ENCODE measurements around the gene SLC7A9. TPM values are rescaled to one million over a fixed set of nuclear protein-coding genes. Genes with fewer than 3 reads are reported as not detected.
"Not testable (repeated sequence)": the region's sequence is repeated elsewhere in the genome, so short reads cannot be mapped to it uniquely, and the experiment has no call there.

Gene SLC7A9
- polyA plus RNA-seq, 10 donors: 0.12 to 0.72 (median 0.60) TPM

DNA sequence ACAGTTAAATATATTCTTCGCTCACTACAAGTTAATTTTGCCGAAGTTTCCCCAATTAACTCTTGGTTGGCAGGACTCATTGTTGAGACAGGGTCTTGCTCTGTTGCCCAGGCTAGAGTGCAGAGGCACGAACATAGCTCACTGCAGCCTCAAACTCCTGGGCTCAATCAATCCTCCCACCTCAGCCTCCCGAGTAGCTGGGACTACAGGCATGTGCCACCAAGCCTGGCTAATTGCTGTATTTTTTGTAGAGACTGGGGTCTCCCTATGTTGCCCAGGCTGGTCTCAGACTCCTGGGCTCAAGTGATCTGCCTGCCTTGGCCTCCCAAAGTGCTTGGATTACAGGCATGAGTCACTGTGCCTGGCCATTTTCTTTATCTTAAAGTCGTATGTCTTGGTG lies 15.7 kb upstream of the SLC7A9 start:
- DNase-seq: not testable (repeated sequence)

DNA sequence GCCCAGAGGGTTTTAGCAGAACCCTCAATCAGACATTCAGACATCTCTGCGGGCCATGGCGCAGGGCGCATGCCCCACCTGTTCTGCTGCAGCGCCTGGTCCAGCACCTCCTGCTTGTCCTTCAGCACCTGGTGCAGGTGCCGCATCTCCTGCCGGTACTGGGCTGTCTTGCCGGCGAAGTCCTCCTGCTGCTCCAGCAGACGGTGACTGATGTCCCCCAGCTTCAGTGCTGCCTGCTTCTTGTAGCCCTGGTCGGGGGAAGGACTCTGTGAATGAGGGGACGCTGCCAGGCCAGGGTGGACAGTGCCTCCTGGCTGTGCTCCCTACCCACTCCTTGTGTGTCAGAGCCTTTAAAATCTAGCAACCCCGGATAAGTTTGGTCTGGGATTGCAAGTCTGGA lies 12.2 kb upstream of the SLC7A9 start:
- no peak for DNase-seq

DNA sequence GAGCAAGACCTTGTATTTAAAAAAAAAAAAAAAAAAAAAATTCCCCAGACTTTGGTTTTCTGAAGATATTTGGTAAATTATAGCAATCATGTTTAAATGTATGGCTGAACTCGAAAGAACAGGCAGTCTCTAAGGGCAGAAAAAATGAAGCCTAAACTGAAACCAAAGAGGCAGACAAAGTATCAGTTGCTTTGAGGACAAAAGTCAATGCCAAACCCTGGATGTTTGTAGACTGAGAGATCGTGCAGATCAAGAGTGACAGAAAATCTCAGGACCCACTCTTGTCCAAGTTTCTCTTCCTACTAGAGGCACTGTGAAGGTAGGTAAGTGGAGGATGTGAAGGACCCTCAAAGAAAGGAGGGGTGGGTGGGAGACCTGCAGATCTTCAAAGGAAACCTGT lies 11.1 kb upstream of the SLC7A9 start:
- no peak for DNase-seq

DNA sequence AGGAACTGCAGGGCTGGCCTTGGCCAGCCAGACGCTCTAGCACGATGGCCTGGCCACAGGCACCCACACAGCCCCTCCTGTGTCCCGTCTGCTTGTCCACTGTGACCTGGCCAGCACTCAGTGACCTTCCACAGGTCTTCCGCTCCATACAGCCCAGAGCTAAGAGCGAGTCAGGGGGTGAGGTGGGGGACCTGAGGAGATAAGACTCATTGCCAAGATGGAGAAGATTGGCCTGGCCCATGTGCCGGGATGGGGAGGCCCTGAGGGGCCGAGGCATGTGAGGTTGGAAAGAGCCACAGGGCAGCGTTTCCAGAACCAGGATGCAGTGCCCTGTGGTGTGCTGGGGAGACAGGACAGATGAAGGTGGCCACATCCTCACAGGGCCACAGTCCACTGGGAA lies 10.2 kb upstream of the SLC7A9 start:
- no peak for DNase-seq

DNA sequence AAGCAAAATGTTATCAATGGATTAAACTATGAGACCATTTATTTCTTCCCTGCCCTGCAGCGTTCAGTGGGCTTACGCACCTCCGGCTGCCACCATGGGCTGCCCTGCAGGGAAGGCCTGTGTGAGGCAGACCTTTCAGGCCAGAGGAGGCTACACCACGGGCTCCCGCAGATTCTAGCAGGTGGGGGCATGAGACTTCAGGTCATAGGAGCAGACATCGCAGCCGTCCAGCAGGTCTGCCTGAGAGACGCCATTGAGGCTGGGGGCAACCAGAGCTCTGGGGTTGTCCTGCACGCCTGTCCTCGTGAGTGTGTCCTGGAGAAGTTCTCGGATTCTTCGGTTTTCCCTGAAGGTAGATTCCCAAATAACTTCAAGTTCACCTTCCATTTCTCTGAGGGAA lies 9.4 kb upstream of the SLC7A9 start:
- DNase-seq: no peak

DNA sequence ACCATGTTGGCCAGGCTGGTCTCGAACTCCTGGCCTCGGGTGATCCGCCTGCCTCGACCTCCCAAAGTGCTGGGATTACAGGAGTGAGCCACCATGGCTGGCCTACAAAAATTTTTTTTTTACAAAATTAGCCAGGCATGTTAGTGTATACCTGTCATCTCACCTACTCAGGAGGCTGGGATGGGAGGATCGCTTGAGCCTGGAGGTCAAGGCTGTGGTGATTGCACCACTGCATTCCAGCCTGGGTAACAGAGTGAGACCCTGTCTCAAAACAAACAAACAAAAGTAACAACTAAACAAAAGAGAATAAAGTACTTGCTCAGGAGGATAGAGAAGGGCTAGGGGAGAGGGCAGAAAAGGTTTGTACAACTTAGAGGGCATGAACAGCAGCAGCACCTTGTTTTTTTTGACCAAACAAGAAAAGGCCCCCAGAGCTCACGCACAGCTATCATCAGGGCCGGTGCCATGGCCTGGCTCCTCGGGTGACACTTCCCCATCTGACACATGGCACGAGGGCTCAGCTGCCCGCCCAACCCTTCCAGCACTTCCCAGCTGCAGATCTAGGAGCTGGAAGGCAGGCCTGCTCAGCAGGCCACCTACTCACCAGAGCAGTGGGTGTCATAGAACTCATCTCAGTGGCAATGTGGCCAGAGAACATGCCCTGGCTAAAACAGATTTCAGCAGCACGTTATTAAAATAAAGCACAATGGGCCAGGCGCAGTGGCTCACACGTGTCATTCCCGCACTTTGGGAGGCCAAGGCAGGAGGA lies 8.6 kb upstream of the SLC7A9 start:
- DNase-seq: no peak

DNA sequence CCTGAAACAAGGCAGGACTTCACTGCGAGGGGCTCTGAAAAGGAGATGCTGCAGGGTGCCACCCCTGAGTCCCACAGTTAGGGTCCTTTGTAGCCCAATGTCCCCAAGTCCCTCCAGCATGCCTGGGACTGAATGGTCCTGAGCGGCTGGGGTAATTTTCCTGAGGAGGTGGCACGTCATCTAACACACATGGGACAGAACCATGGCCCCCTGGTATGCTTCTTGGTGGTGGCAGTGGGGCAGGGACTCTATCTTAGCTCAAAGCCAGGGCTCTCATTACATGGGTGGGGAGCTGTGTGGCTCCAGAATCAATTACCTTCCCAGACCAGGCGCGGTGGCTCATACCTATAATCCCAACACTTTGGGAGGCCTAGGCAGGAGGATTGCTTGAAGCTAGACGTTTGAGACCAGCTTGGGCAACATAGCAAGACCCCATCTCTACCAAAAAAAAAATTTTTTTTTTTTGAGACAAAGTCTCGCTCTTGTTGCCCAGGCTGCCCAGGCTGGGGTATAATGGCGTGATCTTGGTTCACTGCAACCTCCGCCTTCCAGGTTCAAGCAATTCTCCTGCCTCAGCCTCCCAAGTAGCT lies 7.9 kb upstream of the SLC7A9 start:
- no peak for DNase-seq

DNA sequence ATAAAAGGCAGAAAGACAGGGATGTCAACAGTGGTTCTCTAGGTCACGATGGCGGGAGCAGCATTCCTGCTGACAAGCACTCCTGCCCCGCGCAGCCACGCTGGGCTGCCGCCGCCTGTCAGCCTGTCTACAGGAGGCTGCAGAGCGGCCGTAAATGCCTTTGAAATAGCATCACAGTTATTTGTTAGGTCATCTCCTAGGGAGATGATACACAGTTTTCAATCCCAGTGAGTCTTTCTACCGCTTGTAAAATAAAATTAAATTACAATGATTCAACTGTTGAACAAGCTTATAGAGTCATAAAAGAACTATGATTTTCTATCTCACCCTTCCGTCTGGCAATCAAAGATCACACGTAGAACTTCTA lies 7.3 kb upstream of the SLC7A9 start:
- peak in 2 of 3 donors; percentile 7 to 17 for DNase-seq

DNA sequence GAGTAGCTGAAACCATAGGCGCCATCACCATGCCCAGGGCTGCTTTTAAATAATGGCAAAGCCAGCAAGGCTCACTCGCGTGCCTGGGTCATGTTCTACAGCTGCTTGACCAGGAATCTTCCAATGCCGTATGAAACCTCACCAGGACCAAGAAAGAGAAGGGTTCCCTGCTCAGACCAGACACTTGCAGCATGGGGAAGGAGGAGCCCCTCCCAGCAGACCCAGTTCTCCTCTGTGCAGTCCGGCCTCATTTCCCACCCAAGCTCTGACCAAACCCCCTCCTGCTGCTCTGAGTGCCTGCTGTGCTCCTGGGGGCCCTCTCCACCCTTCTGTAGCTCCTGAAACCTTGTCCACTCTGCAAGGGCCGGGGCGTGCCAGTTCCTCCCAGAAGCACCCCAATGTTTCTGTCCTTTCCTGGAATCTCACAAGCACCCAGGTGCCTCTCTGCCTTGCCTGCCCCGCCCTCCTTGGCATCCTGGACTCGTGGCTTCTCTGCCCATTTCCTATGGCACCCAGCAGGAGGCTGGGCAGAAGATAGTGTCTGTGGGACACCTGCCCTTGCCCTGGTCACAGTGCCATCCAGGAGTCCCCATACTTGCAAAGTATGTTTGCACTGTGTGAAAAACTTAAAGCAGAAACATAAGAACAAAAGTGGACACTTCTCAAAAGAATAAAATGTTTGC lies 6.8 kb upstream of the SLC7A9 start:
- DNase-seq: no peak

DNA sequence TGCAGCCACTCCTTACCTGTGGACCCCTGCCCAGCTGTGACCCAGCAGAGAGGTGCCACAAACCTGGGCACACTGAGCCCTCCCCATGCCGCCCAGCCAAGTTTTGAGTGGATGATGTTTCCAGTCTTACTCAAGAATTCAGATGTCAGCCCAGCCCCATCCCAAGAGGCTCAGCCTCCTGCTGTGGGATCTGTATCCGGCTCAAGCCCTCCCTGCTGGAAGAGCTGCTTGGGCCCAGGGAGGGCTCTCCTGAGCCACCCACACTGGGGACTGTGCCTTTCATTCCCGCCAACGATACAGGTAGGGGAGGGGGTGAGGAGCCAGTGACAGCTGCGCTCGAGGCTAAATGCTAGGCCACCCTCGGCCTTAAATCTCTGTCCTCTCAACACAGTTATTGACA lies 5.9 kb upstream of the SLC7A9 start:
- no peak for DNase-seq

DNA sequence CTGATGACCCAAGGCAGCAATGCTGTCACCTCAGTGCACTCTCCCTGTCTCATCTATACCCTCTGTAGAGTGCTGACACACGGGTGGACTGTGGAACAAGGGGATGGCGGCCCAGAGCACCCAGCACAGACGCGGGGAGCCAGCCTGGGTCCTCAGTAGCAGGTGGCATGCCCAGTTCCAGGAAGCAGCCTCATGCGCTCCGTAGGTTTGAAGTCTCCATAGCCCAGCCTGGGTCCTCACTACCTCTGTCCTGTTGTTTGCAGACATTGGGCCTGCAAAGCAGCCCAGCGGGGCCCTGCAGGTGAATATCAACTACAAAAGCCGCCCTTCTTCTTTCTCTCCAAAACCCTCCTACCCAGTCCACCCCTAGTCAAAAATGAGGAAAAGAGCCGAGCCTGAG lies 5.0 kb upstream of the SLC7A9 start:
- DNase-seq: no peak

DNA sequence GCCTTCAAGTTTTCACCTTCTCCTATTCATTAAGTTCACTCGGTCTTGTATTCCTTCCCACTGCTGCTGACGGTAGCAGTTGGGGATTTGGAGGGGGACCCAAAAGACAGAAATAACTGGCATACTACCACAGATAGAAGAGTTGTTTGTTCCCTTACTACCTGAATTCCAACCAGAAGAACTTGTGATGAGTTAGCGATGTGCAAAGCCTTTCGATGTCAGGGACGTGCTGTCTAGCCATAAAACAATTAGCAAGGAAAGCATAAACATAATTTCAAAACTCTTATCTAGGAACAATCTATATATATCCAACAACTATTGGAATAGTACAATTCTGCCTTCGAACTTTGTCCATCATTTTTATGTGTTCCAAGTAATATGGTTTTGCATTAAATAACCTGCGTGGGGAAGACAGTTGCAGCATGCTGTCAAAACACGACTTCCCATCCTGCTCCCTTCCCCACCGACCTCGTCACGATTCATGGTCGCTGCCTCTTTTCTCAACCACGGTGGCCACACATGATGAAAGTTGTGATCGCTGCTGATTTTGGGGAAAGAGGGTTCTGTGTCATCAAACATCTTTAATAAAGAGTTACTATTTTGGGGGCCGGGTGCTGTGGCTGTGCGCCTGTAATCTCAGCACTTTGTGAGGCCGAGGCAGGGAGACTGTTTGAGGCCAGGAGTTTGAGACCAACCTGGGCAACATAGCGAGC lies 3.8 kb upstream of the SLC7A9 start:
- DNase-seq: no peak

DNA sequence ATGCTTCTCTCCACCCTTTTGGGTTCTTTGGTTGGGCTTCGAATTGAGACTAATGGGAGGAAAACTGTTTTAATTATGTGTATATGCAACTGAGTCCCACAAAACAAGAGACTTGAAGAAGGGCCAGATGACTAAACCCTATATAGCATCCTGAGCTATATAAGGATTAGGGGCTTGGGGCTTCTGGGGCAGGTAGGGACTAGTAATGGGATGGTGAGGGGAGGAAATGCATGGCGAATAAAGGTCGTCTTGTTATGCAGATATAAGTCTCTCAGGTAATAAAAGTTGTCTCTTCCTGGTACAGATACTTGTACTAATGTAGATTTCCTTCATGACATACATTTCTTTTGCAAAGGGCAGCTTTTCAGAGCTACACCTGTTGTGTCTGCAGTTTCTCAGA lies 2.8 kb upstream of the SLC7A9 start:
- no peak for DNase-seq

DNA sequence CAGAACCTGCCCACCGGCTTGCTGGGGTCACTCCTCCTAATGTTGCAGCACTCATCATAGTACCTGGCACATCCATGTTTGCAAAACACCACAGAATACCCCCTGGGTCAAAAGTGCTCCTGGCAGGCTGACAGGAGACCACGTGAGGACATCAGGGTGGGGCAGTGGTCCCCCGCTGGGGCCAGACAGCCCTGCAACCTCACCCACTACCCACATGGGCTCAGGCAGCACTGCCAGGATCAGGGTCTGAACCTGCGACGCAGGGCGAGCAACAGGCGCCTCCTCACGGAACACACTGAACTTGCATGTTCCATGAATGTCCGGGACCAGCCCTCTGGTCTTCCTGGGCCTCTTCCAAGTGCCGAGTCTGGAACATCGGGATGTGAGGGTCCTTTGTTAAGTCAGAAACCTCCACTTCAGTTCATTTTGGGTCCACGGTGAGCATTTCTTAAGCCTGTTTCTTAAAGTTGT lies 1.4 kb upstream of the SLC7A9 start:
- DNase-seq: no peak

DNA sequence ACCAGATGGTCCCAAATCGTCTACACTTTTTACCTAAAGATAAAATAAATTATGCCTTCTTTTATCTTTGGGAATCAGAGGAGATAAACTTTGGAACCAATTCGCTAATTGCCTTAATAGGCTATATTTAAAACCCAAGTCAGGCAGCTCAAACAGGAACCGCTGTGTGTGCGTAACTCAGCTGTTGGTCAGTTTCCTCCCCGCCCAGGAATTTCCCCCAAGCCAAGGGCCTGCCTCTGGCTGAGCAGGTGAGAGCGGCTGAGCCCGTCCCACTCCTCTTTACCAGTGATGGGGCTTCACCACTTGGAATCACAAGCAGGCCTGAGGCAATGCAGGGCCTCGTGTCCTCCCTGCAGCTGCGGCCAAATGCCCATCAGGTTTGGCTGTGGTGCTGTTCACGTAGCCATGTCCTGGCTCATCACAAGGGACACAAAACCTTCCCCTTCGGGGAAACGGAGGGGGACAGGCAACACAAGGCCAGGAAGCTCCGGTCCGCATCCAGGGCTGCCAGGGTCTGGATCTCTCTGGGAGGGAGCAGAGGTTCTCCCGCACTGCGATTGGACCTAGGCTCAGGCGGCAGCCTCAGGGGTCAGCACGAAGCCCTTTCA lies 503 bp upstream of the SLC7A9 start:
- no peak for DNase-seq

DNA sequence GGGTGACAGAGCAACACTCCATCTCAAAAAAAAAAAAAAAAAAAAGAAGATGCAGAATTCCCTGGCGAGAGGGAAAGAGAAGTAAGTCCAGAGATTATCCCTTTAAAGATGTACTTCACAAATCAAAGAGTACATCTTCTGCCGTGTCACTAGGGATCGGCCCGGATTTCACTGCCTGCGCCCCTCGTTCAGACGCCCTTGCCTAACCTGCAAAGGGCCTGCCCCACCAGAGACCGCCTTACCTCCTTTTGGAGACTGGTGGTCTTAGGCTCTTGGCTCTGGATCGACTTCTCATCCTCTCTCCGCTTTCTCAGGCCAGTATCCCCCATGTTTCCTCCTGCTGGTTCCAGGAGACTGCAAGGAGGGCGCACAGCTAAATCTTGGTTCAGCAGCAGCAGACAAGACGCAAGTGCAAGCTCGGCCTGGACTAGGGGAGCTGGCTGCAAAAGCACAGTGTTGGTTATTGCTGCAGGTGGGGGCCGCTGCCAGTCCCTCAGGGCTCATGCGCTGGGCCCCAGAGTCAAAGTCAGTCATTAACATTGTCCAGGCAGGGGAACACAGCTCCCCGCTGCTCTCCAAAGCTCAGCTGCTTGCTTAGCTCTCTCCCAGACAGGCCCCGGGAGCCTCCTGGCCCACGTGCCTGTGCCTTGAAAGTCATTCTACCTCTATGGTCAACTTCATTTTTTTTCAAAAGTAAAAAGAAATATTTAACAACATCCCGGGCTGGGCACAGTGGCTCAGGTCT lies 1.2 kb downstream of the SLC7A9 start:
- DNase-seq: no peak

DNA sequence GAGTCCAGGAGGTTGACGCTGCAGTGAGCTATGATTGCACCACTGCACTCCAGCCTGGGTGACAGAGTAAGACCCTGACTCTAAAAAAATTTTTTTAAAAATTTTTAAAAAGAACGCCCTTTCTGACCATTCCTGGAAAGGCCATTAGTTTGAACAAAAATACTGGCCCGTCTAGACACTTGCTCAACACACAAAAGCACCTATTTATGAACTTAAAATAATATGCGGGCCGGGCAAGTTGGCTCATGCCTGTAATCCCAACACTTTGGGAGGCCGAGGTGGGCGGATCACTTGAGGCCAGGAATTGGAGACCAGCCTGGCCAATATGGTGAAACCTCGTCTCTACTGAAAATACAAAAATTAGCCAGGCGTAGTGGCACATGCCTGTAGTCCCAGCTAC lies 2.1 kb downstream of the SLC7A9 start:
- DNase-seq: not testable (repeated sequence)

DNA sequence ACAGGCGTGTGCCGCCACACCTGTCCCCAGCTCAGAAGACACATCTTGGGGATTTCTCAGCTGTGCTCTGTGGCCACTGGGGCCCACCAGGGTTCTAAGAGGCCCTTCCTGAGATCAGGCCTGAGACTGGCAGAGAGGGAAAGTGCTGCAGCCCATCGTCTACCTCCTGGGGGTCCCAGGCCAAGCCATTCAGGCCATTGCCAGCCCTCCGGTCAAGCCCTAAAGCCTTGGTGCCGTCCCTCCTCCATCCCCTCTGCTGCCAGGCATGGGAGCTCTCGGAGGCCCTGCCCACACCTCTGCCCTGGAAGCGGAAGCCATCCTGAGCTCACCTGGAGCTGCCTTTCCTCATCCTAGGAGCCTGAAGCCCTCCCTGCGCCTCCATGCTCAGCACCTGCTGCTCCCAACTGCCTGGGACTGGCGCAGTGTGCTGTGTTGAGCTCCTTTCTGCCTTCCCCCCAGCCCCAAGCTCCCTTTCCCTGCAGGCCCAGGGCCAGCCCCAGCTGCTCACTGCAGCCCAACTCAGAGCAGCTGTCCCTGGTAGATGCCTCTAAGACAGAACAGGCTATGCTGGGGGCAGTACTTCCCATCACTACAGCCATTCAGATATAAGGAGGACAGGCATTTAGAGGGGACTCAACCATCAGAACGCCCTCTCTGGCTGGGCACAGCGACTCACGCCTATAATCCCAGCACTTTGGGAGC lies 2.9 kb downstream of the SLC7A9 start:
- DNase-seq: peak; percentile 20 to 38 (median 27)

DNA sequence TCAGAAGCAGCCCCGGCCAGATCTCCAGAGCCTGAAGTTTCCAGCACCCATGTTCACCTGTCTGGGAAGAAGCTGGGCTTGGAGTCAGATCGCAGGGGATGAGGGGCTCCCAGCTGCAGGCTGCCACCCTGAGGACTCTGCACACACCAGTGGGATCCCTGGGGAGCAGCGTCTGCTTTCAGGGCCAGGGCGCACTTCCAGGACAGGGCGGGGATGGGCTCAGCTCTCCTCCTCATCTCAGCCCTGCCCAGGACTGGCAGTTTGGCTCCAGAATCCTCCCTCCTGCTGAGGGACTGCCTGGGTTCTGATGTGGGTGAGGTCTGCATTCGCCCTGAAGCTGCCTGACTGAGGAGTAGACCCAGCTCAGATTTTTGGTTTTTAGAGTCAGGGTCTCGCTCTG lies 3.5 kb downstream of the SLC7A9 start:
- no peak for DNase-seq

DNA sequence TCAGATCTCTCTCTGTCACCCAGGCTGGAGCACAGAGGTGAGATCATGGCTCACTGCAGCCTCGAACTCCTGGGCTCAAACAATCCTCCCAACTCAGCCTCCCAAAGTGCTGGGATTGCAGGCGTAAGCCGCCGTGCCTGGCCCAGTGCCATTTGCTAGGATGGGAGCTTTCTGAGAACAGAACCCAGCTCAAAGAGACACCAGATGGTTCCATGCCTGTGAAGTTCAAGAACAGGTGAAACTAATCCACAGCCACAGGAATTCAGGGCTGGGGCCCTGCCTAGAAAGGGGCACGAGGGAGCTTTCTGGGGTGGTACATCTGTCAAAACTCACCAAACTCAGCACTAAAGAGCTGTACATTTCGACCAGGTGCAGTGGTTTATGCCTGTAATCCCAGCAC lies 4.2 kb downstream of the SLC7A9 start:
- DNase-seq: peak in 1 of 3 donors; percentile 2
